ENCODE data around the gene MGA. TPM values are rescaled to one million over a fixed set of nuclear protein-coding genes. Genes with fewer than 3 reads are reported as not detected.

Gene MGA
- total RNA-seq, 2 experiments from 2014 or later: 36.1 to 37.1 TPM

GRCh38 chr15:41659855-41660234, 360 bp upstream of the MGA start:
- ATAC-seq (no peak), DNase-seq (no peak)
- H3K36me3 Mint-ChIP-seq (ENCODE audit: low read depth): peaks cover 15% of the 10 kb centered on the region
- H3K4me1 Mint-ChIP-seq (ENCODE audit: low read depth): peaks cover 34% of the 10 kb centered on the region
- H3K27me3 Mint-ChIP-seq (ENCODE audit: low read depth): peaks cover 20% of the 10 kb centered on the region
- POLR2A ChIA-PET: interaction anchor here (0.5 to 2.5 kb wide), 7 partner anchors 11 to 376 kb away, joined by 3 to 9 read pairs (median 5); partner anchors contain the start of gene RPAP1
- CTCF ChIA-PET: interaction anchor here (1.0 to 3.3 kb wide), 8 partner anchors 29 to 245 kb away, joined by 3 to 18 read pairs (median 4); partner anchors contain the start of gene MAPKBP1
- H3K4me3 Mint-ChIP-seq: peak overlapping the region; percentile 86
- peak overlapping the region; percentile 93 for H3K27ac Mint-ChIP-seq
- peaks cover 4% of the 10 kb centered on the region for H3K9me3 Mint-ChIP-seq (ENCODE audit: insufficient read depth)

DNA sequence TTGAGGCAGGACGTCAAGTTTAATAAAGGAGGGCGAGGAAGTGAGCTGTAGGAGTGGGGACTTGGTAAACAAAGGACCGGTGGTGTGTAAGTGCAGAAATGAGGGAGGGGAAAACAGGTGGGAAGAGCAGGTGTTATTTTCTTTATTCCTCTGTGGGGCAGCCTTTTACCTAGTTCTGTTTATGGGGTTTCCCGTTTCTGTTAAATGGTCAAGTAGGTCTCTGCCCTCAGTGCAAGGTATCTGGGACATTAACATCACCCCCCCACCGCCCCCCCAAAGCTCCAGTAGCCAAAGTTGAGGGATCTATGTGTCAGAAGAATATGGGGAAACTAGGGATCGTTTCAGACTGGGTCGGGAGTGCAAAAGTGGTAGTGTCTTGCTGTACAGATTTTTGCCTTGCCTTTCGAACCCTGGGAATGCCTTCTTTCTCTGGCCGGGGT, 893 bp downstream of the MGA start:
- CTCF ChIA-PET: interaction anchor here (0.5 to 3.3 kb wide), 13 partner anchors 27 to 562 kb away, joined by 3 to 18 read pairs (median 4); partner anchors contain the start of gene MAPKBP1
- peaks cover 4% of the 10 kb centered on the region for H3K9me3 Mint-ChIP-seq (ENCODE audit: insufficient read depth)
- ATAC-seq: no peak
- peak overlapping the region; percentile 93 for H3K27ac Mint-ChIP-seq
- H3K4me3 Mint-ChIP-seq: peak overlapping the region; percentile 86
- H3K4me1 Mint-ChIP-seq (ENCODE audit: low read depth): peaks cover 34% of the 10 kb centered on the region
- no peak for DNase-seq
- peaks cover 20% of the 10 kb centered on the region for H3K27me3 Mint-ChIP-seq (ENCODE audit: low read depth)
- POLR2A ChIA-PET: interaction anchor here (0.6 to 2.5 kb wide), 11 partner anchors 9 to 378 kb away, joined by 3 to 9 read pairs (median 4); partner anchors contain the start of genes MAPKBP1 and RPAP1
- peaks cover 15% of the 10 kb centered on the region for H3K36me3 Mint-ChIP-seq (ENCODE audit: low read depth)

- H3K27me3 Mint-ChIP-seq (ENCODE audit: low read depth): peaks cover 20% of the 10 kb centered on the region
- peak overlapping the region; percentile 93 for H3K27ac Mint-ChIP-seq
- peaks cover 15% of the 10 kb centered on the region for H3K36me3 Mint-ChIP-seq (ENCODE audit: low read depth)
- ChIA-PET POLR2A (interaction anchor here (0.6 to 2.5 kb wide), 6 partner anchors 9 to 378 kb away, joined by 3 to 9 read pairs (median 4); partner anchors contain the start of gene RPAP1), CTCF (interaction anchor here (0.7 to 3.3 kb wide), 8 partner anchors 30 to 243 kb away, joined by 3 to 18 read pairs (median 4); partner anchors contain the start of gene MAPKBP1)
- H3K4me1 Mint-ChIP-seq (ENCODE audit: low read depth): peaks cover 34% of the 10 kb centered on the region
- H3K4me3 Mint-ChIP-seq: peak overlapping the region; percentile 86
- H3K9me3 Mint-ChIP-seq (ENCODE audit: insufficient read depth): peaks cover 4% of the 10 kb centered on the region
- DNase-seq (peak; percentile 69), ATAC-seq (peak; percentile 24)
Observed at GRCh38 chr15:41661518-41662225, 1.5 kb downstream of the MGA start.

- Mint-ChIP-seq H3K9me3 (ENCODE audit: insufficient read depth) (no peaks in the 10 kb centered on the region), H3K36me3 (ENCODE audit: low read depth) (peaks cover 26% of the 10 kb centered on the region), H3K4me1 (ENCODE audit: low read depth) (peaks cover 15% of the 10 kb centered on the region), H3K27ac (no peak overlapping the region), H3K27me3 (ENCODE audit: low read depth) (no peaks in the 10 kb centered on the region), H3K4me3 (no peak overlapping the region)
- ChIA-PET POLR2A (no interaction called here), CTCF (interaction anchor here (1.0 kb wide), 1 partner anchor 108 kb away, joined by 3 read pairs; the partner anchor contains the start of gene MAPKBP1)
- DNase-seq (no peak), ATAC-seq (no peak)
Observed at GRCh38 chr15:41666353-41666920, 6.2 kb downstream of the MGA start.

GRCh38 chr15:41669701-41670100, 9.5 kb downstream of the MGA start:
- no peak for ATAC-seq
- no peak for DNase-seq
- peaks cover 28% of the 10 kb centered on the region for H3K36me3 Mint-ChIP-seq (ENCODE audit: low read depth)
- H3K4me3 Mint-ChIP-seq: no peak overlapping the region
- no peak overlapping the region for H3K27ac Mint-ChIP-seq
- H3K9me3 Mint-ChIP-seq (ENCODE audit: insufficient read depth): no peaks in the 10 kb centered on the region
- ChIA-PET CTCF (no interaction called here), POLR2A (no interaction called here)
- H3K4me1 Mint-ChIP-seq (ENCODE audit: low read depth): peaks cover 8% of the 10 kb centered on the region
- H3K27me3 Mint-ChIP-seq (ENCODE audit: low read depth): no peaks in the 10 kb centered on the region

DNA sequence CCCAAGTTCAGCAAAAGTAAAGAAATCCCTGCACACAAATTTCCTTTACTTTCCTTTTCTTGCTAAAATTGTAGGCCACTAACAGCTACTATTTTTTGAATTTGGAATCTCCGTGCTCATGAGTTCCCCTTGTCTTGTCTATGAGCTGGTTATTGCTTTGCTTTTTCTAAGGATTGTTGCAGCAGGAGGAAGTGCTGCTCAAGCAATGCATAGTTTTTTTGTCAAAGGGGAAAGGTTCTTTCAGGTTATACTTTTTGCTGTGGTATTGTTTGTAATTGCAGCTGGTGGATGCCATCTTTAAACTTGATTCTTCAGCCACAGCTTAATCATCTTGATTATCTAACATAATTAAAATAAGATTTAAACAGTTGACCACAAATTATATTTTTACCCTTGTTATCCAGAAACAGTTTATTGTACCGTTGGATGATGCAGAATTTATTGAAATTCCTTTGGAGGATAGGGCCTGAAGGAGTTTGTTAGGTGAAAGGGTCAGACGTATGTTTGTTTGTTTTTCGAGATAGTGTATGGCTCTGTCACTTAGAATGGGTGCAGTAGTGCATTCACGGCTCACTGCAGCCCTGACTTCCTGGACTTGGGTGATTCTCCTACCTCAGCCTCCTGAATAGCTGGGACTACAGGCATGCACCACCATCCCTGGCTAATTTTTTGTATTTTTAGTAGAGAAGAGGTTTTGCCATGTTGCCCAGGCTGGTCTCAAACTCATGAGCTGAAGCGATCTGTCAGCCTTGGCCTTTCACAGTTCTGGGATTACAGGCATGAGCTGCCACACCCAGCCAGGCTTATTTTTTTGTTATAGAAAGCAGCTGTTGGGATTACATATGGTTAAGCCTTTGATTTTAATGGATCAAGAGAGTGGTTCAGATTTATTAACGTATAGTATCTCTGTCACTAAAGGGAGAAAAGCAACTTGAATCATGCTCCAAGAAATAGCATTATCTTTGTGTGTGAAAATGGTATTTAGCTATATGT, 11.7 kb downstream of the MGA start:
- ChIA-PET CTCF (interaction anchor here (1.0 to 2.4 kb wide), 3 partner anchors 8 to 101 kb away, joined by 3 to 10 read pairs (median 7); no protein-coding TSS in a partner anchor), POLR2A (interaction anchor here (1.0 kb wide), 1 partner anchor 10 kb away, joined by 3 read pairs; no protein-coding TSS in a partner anchor)
- no peak for ATAC-seq
- Mint-ChIP-seq H3K4me1 (ENCODE audit: low read depth) (peaks cover 14% of the 10 kb centered on the region), H3K4me3 (no peak overlapping the region), H3K36me3 (ENCODE audit: low read depth) (peaks cover 38% of the 10 kb centered on the region), H3K9me3 (ENCODE audit: insufficient read depth) (no peaks in the 10 kb centered on the region), H3K27ac (no peak overlapping the region), H3K27me3 (ENCODE audit: low read depth) (no peaks in the 10 kb centered on the region)
- no peak for DNase-seq

GRCh38 chr15:41675337-41675736, 15.1 kb downstream of the MGA start:
- no peaks in the 10 kb centered on the region for H3K9me3 Mint-ChIP-seq (ENCODE audit: insufficient read depth)
- H3K4me3 Mint-ChIP-seq: no peak overlapping the region
- DNase-seq (no peak), ATAC-seq (no peak)
- H3K4me1 Mint-ChIP-seq (ENCODE audit: low read depth): peaks cover 14% of the 10 kb centered on the region
- no peaks in the 10 kb centered on the region for H3K27me3 Mint-ChIP-seq (ENCODE audit: low read depth)
- POLR2A ChIA-PET: interaction anchor here (1.5 kb wide), 1 partner anchor 15 kb away, joined by 7 read pairs; the partner anchor contains the start of gene MGA
- H3K27ac Mint-ChIP-seq: no peak overlapping the region
- H3K36me3 Mint-ChIP-seq (ENCODE audit: low read depth): peaks cover 36% of the 10 kb centered on the region
- CTCF ChIA-PET: interaction anchor here (0.7 to 1.2 kb wide), 2 partner anchors 88 to 117 kb away, joined by 3 to 4 read pairs; no protein-coding TSS in a partner anchor

- Mint-ChIP-seq H3K27me3 (ENCODE audit: low read depth) (no peaks in the 10 kb centered on the region), H3K9me3 (ENCODE audit: insufficient read depth) (no peaks in the 10 kb centered on the region), H3K36me3 (ENCODE audit: low read depth) (peaks cover 35% of the 10 kb centered on the region), H3K4me1 (ENCODE audit: low read depth) (peaks cover 14% of the 10 kb centered on the region), H3K4me3 (no peak overlapping the region), H3K27ac (no peak overlapping the region)
- ChIA-PET POLR2A (no interaction called here), CTCF (no interaction called here)
- ATAC-seq (no peak), DNase-seq (no peak)
Observed at GRCh38 chr15:41678742-41679141, 18.5 kb downstream of the MGA start.

DNA sequence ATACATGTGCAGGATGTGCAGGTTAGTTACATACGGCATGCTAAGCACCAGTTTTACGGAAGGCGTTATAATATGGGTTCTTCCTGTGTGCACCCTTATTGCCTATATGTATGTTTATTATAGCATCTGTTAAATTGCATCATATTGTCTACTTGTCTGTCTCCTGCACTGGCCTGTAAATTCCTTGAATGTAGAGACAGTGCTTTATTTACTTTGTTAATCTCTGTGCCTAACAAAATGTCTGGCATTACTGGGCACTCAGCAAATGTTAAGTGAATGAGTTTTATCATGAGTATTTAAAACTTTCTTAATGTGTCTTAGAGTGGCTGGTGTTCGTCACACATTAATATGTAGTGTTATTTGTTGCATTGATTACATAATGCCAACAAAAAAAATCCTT, 23.8 kb downstream of the MGA start:
- H3K36me3 Mint-ChIP-seq (ENCODE audit: low read depth): peaks cover 17% of the 10 kb centered on the region
- H3K27me3 Mint-ChIP-seq (ENCODE audit: low read depth): no peaks in the 10 kb centered on the region
- ATAC-seq (no peak), DNase-seq (no peak)
- H3K4me3 Mint-ChIP-seq: no peak overlapping the region
- no peak overlapping the region for H3K27ac Mint-ChIP-seq
- POLR2A ChIA-PET: no interaction called here
- H3K9me3 Mint-ChIP-seq (ENCODE audit: insufficient read depth): no peaks in the 10 kb centered on the region
- CTCF ChIA-PET: no interaction called here
- peaks cover 11% of the 10 kb centered on the region for H3K4me1 Mint-ChIP-seq (ENCODE audit: low read depth)

- DNase-seq (no peak), ATAC-seq (no peak)
- no peaks in the 10 kb centered on the region for H3K9me3 Mint-ChIP-seq (ENCODE audit: insufficient read depth)
- no peak overlapping the region for H3K27ac Mint-ChIP-seq
- H3K36me3 Mint-ChIP-seq (ENCODE audit: low read depth): peaks cover 3% of the 10 kb centered on the region
- peaks cover 37% of the 10 kb centered on the region for H3K4me1 Mint-ChIP-seq (ENCODE audit: low read depth)
- ChIA-PET POLR2A (no interaction called here), CTCF (interaction anchor here (0.7 to 0.9 kb wide), 3 partner anchors 12 to 85 kb away, joined by 3 to 4 read pairs (median 3); partner anchors contain the start of gene MGA)
- H3K27me3 Mint-ChIP-seq (ENCODE audit: low read depth): no peaks in the 10 kb centered on the region
- no peak overlapping the region for H3K4me3 Mint-ChIP-seq
Observed at GRCh38 chr15:41688671-41689070, 28.5 kb downstream of the MGA start.

- Mint-ChIP-seq H3K4me3 (no peak overlapping the region), H3K9me3 (ENCODE audit: insufficient read depth) (no peaks in the 10 kb centered on the region), H3K4me1 (ENCODE audit: low read depth) (peaks cover 37% of the 10 kb centered on the region), H3K27me3 (ENCODE audit: low read depth) (no peaks in the 10 kb centered on the region), H3K36me3 (ENCODE audit: low read depth) (peaks cover 2% of the 10 kb centered on the region), H3K27ac (no peak overlapping the region)
- ChIA-PET POLR2A (no interaction called here), CTCF (interaction anchor here (0.9 kb wide), 1 partner anchor 86 kb away, joined by 3 read pairs; no protein-coding TSS in a partner anchor)
- ATAC-seq: no peak
- DNase-seq: no peak
Observed at GRCh38 chr15:41689083-41689482, 28.9 kb downstream of the MGA start.

Measured in activated CD8-positive, alpha-beta T cell treated with anti-CD3 and anti-CD28 coated beads, Interleukin-2, amount 10 ng/mL, durations not matched to agents 7 days and 5 days (primary cell).